Neural crest cell (in vitro differentiated cells): ENCODE results near the gene MAP6. TPM values are rescaled to one million over a fixed set of nuclear protein-coding genes. Genes with fewer than 3 reads are reported as not detected.

Source experiments
- DNase-seq: peaks from one replicate; pipeline ENCODE4 v3.0.0; 2021; ENCODE audit warnings: low read depth, mixed read lengths, low spot score
- H3K27ac Mint-ChIP-seq: one replicate; pipeline ENCODE4 v1.8.0; 2021; ENCODE audit warnings: mild to moderate bottlenecking, mixed read lengths; ENCODE audit not compliant: unreplicated experiment
- H3K27me3 Mint-ChIP-seq: 2 replicates; pipeline ENCODE4 v1.8.0; 2021; ENCODE audit warnings: low read depth, mild to moderate bottlenecking, mixed read lengths
- H3K36me3 Mint-ChIP-seq: 2 replicates; pipeline ENCODE4 v1.8.0; 2021; ENCODE audit warnings: low read depth, mild to moderate bottlenecking, mixed read lengths
- H3K4me1 Mint-ChIP-seq: 2 replicates; pipeline ENCODE4 v1.8.0; 2021; ENCODE audit warnings: mixed read lengths
- H3K4me3 Mint-ChIP-seq: one replicate; pipeline ENCODE4 v1.8.0; 2021; ENCODE audit warnings: mild to moderate bottlenecking, mixed read lengths
- H3K9me3 Mint-ChIP-seq: 2 replicates; pipeline ENCODE4 v1.8.0; 2021; ENCODE audit warnings: mixed read lengths
- total RNA-seq: library from RNA; stranded (reverse); gene quantifications from 2 replicates; pipeline ENCODE4 v1.2.1, GENCODE V29; 2021
- TF ChIP-seq, protein P1 (sequence below): fragments of 200-600 bp; sonication (generic); conservative IDR thresholded peaks from 2 replicates; pipeline ENCODE4 v1.5.0; 2021; ENCODE audit warnings: antibody characterized with exemption, mild to moderate bottlenecking

MAP6 gene
- total RNA-seq, 1 donor from 2014 or later = 57.7 TPM

DNA sequence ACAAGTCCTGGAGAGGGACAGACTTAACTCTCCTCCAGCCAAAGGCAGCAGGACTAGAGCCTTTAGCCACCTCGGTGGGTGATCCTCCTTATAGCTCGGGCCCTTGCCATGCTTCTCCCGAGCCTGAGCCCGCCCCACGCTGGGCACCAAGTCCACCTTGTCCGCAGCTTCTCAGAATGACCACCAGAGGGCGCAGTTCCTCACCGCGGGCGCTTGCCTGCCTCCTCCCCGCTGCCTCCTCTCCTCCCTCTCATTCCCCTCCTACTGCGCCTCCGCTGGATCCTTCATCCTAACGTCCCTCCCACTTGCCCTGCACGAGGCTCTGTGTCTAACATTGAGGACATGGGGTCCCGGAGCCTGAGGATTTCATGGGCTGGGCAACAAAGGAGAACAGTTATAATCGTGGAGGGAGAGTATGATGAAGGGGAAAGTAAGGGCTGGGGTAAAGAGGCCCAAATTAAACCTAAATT is 37.5 kb upstream of the MAP6 start:
- Mint-ChIP-seq H3K4me1 (peaks cover 11% of the 10 kb centered on the region), H3K27ac (no peak overlapping the region), H3K27me3 (no peaks in the 10 kb centered on the region), H3K4me3 (no peak overlapping the region), H3K9me3 (peaks cover 3% of the 10 kb centered on the region), H3K36me3 (no peaks in the 10 kb centered on the region)
- TF ChIP-seq, protein P1, sequence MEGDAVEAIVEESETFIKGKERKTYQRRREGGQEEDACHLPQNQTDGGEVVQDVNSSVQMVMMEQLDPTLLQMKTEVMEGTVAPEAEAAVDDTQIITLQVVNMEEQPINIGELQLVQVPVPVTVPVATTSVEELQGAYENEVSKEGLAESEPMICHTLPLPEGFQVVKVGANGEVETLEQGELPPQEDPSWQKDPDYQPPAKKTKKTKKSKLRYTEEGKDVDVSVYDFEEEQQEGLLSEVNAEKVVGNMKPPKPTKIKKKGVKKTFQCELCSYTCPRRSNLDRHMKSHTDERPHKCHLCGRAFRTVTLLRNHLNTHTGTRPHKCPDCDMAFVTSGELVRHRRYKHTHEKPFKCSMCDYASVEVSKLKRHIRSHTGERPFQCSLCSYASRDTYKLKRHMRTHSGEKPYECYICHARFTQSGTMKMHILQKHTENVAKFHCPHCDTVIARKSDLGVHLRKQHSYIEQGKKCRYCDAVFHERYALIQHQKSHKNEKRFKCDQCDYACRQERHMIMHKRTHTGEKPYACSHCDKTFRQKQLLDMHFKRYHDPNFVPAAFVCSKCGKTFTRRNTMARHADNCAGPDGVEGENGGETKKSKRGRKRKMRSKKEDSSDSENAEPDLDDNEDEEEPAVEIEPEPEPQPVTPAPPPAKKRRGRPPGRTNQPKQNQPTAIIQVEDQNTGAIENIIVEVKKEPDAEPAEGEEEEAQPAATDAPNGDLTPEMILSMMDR = peak; percentile 95
- peak; percentile 74 for DNase-seq

GRCh38 chr11:75705541-75705940 is 36.7 kb upstream of the MAP6 start:
- peaks cover 3% of the 10 kb centered on the region for H3K9me3 Mint-ChIP-seq
- DNase-seq = no peak
- peaks cover 11% of the 10 kb centered on the region for H3K4me1 Mint-ChIP-seq
- no peaks in the 10 kb centered on the region for H3K27me3 Mint-ChIP-seq
- no peak overlapping the region for H3K27ac Mint-ChIP-seq
- no peak overlapping the region for H3K4me3 Mint-ChIP-seq
- TF ChIP-seq, protein P1 = no peak
- H3K36me3 Mint-ChIP-seq = no peaks in the 10 kb centered on the region

DNA sequence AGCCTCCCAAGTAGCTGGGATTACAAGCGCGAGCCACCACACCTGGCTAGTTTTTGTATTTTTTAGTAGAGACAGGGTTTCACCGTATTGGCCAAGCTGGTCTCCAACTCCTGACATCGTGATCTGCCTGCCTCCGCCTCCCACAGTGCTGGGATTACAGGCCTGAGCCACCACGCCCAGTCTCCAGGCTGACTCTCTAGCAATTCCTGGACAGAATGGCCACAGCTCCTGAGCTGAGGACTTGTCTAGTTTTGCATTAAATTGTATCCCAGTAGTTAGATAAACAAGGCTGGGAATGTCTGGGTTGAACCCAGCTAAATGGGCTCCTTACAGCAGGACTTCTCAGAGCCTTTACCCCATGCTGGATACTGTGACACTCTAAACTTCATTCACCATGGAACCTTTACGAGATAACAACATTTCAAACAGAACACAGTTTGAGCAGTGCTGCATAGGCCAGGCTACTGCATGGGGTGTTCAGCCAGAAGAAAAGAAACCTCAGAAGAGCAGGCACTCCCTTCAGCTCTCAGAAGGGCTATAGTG is 34.9 kb upstream of the MAP6 start:
- H3K36me3 Mint-ChIP-seq = no peaks in the 10 kb centered on the region
- H3K4me3 Mint-ChIP-seq = no peak overlapping the region

DNA sequence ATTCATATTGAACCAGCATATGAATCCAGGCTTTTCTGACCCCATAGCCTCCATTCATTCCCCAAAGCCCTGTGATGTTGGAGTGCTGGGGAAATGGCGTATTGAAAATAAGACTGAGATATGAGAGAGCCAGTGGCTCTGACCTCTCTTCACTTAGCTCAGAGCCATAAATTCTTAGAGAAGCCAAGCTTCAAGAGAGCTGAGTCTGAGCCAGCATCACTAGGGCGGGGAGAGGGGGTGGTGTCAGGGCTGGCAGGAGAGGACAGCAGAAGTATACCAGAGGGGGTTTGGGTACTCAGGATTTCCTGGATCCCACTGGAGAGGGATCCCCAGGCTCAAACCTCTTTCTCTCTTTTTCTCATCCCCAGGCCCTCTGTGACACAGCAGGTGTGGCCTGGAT is 32.1 kb upstream of the MAP6 start:
- Mint-ChIP-seq H3K4me1 (peaks cover 4% of the 10 kb centered on the region), H3K9me3 (peaks cover 6% of the 10 kb centered on the region), H3K36me3 (no peaks in the 10 kb centered on the region), H3K4me3 (no peak overlapping the region), H3K27ac (no peak overlapping the region), H3K27me3 (peaks cover 6% of the 10 kb centered on the region)
- no peak for DNase-seq
- TF ChIP-seq, protein P1 = no peak

More for the DNA sequence above, 34.9 kb upstream of the MAP6 start:
- Mint-ChIP-seq H3K4me1 (peaks cover 11% of the 10 kb centered on the region), H3K27me3 (no peaks in the 10 kb centered on the region), H3K27ac (no peak overlapping the region), H3K9me3 (peaks cover 3% of the 10 kb centered on the region)
- TF ChIP-seq, protein P1 = no peak
- DNase-seq = no peak

GRCh38 chr11:75697906-75698581 is 29.2 kb upstream of the MAP6 start:
- H3K4me1 Mint-ChIP-seq = no peaks in the 10 kb centered on the region
- TF ChIP-seq, protein P1 = no peak

More at GRCh38 chr11:75697906-75698581, 29.2 kb upstream of the MAP6 start:
- Mint-ChIP-seq H3K9me3 (peaks cover 15% of the 10 kb centered on the region), H3K27ac (no peak overlapping the region), H3K36me3 (no peaks in the 10 kb centered on the region), H3K4me3 (no peak overlapping the region), H3K27me3 (peaks cover 9% of the 10 kb centered on the region)
- no peak for DNase-seq
